Right lobe of liver (tissue), 6 donors: ENCODE measurements around the gene APOBEC3H. TPM values are rescaled to one million over a fixed set of nuclear protein-coding genes. Genes with fewer than 3 reads are reported as not detected.
"Not testable (repeated sequence)": the region's sequence is repeated elsewhere in the genome, so short reads cannot be mapped to it uniquely, and the experiment has no call there.

ENCODE experiments used
- ATAC-seq, 4 donors: fragments of 200-7000 bp; cut with Tn5 transposase; one replicate each; pipeline ENCODE4 v1.9.1; 2020; ENCODE audit warnings: mild to moderate bottlenecking in 4 of 4, moderate library complexity in 4 of 4
- DNase-seq, 3 donors: peaks; one replicate each; pipeline ENCODE4 v3.0.0-alpha.2; 2020
- H3K27ac ChIP-seq, 3 donors: fragments of 200-600 bp; one replicate each; pipeline ENCODE4 v1.8.0; 2022
- H3K27me3 ChIP-seq, 2 donors: fragments of 200-600 bp; one replicate each; pipeline ENCODE4 v1.8.0; 2022
- H3K36me3 ChIP-seq, 4 donors: fragments of 200-600 bp; sonication (generic) in 1 of 4; one replicate each; pipeline versions ENCODE4 v1.5.1 to v1.8.0; 2017 to 2022; ENCODE audit warnings: control low read depth in 1 of 4
- H3K4me1 ChIP-seq, 4 donors: fragments of 200-600 bp; sonication (generic) in 1 of 4; one replicate each; pipeline versions ENCODE4 v1.5.1 to v1.8.0; 2017 to 2022; ENCODE audit warnings: control low read depth in 1 of 4
- H3K4me3 ChIP-seq, 3 donors: fragments of 200-600 bp; one replicate each; pipeline ENCODE4 v1.8.0; 2022
- H3K9me3 ChIP-seq, 4 donors: fragments of 200-600 bp; sonication (generic) in 1 of 4; one replicate each; pipeline versions ENCODE4 v1.5.1 to v1.8.0; 2017 to 2022; ENCODE audit warnings: control low read depth in 1 of 4
- CTCF ChIP-seq, 4 donors: fragments of 200-600 bp in 3 of 4; fragments of 450-650 bp in 1 of 4; IDR thresholded peaks; one replicate each; pipeline versions ENCODE4 v1.5.1 to v1.8.0; 2016 to 2022; ENCODE audit warnings: antibody characterized with exemption in 4 of 4, mild to moderate bottlenecking in 2 of 4
- POLR2A ChIP-seq: fragments of 450-650 bp; IDR thresholded peaks from one replicate; pipeline ENCODE4 v1.6.1; 2017; ENCODE audit warnings: antibody characterized with exemption, mild to moderate bottlenecking
- WGBS: methylation state at CpG from one replicate; pipeline ENCODE4 v1.1.6; 2018; ENCODE audit warnings: low coverage, low lambda C conversion rate; ENCODE audit not compliant: insufficient coverage; ENCODE audit errors: missing lambda C conversion rate; 5-methylcytosine and 5-hydroxymethylcytosine counted together
- intact Hi-C, 2 donors: fragments of 100-400 bp; cut with DNase I; formaldehyde crosslinking; loops; one replicate each; pipeline versions ENCODE4 v1.11.2 to v1.14.1; 2022
- long read RNA-seq: library from polyadenylated mRNA; unstranded; transcript quantifications from one replicate; pipeline ENCODE4 v2.0.0, GENCODE V29; 2019
- total RNA-seq, 6 experiments: library from RNA; depleted of rRNA in 2 of 6; stranded (reverse); fragments of >200 nt in 2 of 6; fragmentation: NEBNext Ultra II Directional in 3 of 6; extraction: Animal tissue kit (Norgen Biotek cat#: 25700) in 3 of 6; gene quantifications; one replicate each; pipeline versions ENCODE4 v1.1.0 to v1.2.4, GENCODE V29; 2016 to 2023
- donor health status: DM: no; HTN: yes; CAD: no.
- donor health status: DM: no; HTN: no; CAD: no.
- donor health status: DM: no; HTN: no; CAD: no.
- donor health status: DM: no; HTN: yes; CAD: no.
- donor health status: DM: no; HTN: yes; CAD: no.

The APOBEC3H gene
- under 1 TPM in 1 of 6 experiments, not detected in 5; 0.31 TPM for total RNA-seq
- long read RNA-seq: 0 reads

- Histone ChIP-seq H3K4me3 (no peak within 1 kb of the TSS), H3K27ac (no peak within 1 kb of the TSS)
Observed at GRCh38 chr22:39097098-39098020, at the start of gene APOBEC3H. APOBEC3H (plus strand) TSS chr22:39097244; CDS start chr22:39100279, 3,035 bp downstream.

GRCh38 chr22:39049486-39049885, 47.6 kb upstream of the APOBEC3H start:
- H3K27me3 ChIP-seq, DNase-seq, H3K36me3 ChIP-seq, H3K9me3 ChIP-seq, H3K4me3 ChIP-seq, H3K4me1 ChIP-seq, ATAC-seq, intact Hi-C loops, H3K27ac ChIP-seq: not testable (repeated sequence)
- 89% methylated on average over 4 of the region's 7 CpGs for WGBS

More at GRCh38 chr22:39097098-39098020, at the start of gene APOBEC3H:
- intact Hi-C loops: no loop called here
- no peaks in the 10 kb centered on the region for H3K9me3 ChIP-seq
- 52% methylated on average over 7 of the region's 9 CpGs for WGBS
- ATAC-seq: peak; percentile 57 to 77 (median 60)
- no peaks in the 10 kb centered on the region for H3K27me3 ChIP-seq
- H3K36me3 ChIP-seq: no peaks in the 10 kb centered on the region
- H3K4me1 ChIP-seq: no peaks in the 10 kb centered on the region
- TF ChIP-seq POLR2A (no peak), CTCF (IDR thresholded peaks at IDR 0.05) (no peak)
- DNase-seq: peak in 1 of 3 donors; percentile 53

GRCh38 chr22:39051844-39052495, 45.1 kb upstream of the APOBEC3H start:
- H3K27me3 ChIP-seq, H3K9me3 ChIP-seq, H3K4me1 ChIP-seq, H3K36me3 ChIP-seq, H3K27ac ChIP-seq, intact Hi-C loops, ATAC-seq, DNase-seq, H3K4me3 ChIP-seq: not testable (repeated sequence)
- WGBS: 80% methylated on average over 1 of the region's 18 CpGs

- Histone ChIP-seq H3K9me3 (no peaks in the 10 kb centered on the region), H3K4me1 (no peaks in the 10 kb centered on the region), H3K27me3 (no peaks in the 10 kb centered on the region), H3K27ac (no peak overlapping the region), H3K4me3 (no peak overlapping the region), H3K36me3 (no peaks in the 10 kb centered on the region)
- ATAC-seq (no peak), DNase-seq (no peak)
- intact Hi-C loops: no loop called here
- no peak for TF ChIP-seq POLR2A
- no peak for TF ChIP-seq CTCF (IDR thresholded peaks at IDR 0.05)
- WGBS: 85% methylated on average over 9 of the region's 11 CpGs
Observed at GRCh38 chr22:39055658-39056057, 41.4 kb upstream of the APOBEC3H start.

GRCh38 chr22:39061290-39061689, 35.8 kb upstream of the APOBEC3H start:
- H3K4me1 ChIP-seq, DNase-seq, H3K27me3 ChIP-seq, H3K27ac ChIP-seq, H3K4me3 ChIP-seq, intact Hi-C loops, H3K9me3 ChIP-seq, H3K36me3 ChIP-seq, ATAC-seq: not testable (repeated sequence)
- 45% methylated on average over 6 of the region's 6 CpGs for WGBS

GRCh38 chr22:39061951-39062350, 35.1 kb upstream of the APOBEC3H start:
- intact Hi-C loops, H3K36me3 ChIP-seq, H3K4me3 ChIP-seq, H3K27me3 ChIP-seq, DNase-seq, H3K4me1 ChIP-seq, H3K27ac ChIP-seq, ATAC-seq, H3K9me3 ChIP-seq: not testable (repeated sequence)
- 73% methylated on average over 9 of the region's 10 CpGs for WGBS

GRCh38 chr22:39063904-39064303, 33.1 kb upstream of the APOBEC3H start:
- H3K9me3 ChIP-seq, intact Hi-C loops, H3K4me1 ChIP-seq, H3K27me3 ChIP-seq, H3K4me3 ChIP-seq, ATAC-seq, DNase-seq, H3K27ac ChIP-seq, H3K36me3 ChIP-seq: not testable (repeated sequence)
- WGBS: 28% methylated on average over 5 of the region's 8 CpGs

GRCh38 chr22:39066442-39067276, 30.4 kb upstream of the APOBEC3H start:
- H3K4me3 ChIP-seq, intact Hi-C loops, H3K4me1 ChIP-seq, H3K27ac ChIP-seq, H3K27me3 ChIP-seq, ATAC-seq, DNase-seq, H3K36me3 ChIP-seq, H3K9me3 ChIP-seq: not testable (repeated sequence)
- WGBS: 84% methylated on average over 9 of the region's 9 CpGs
